Amygdala (tissue), 56 donors: ENCODE results near the gene SLC34A2.

Source experiments
- DNase-seq, 56 donors: peaks; one replicate each; lab custom pipeline; 2025; lab: John Stamatoyannopoulos, UW

Gene SLC34A2

GRCh38 chr4:25712611-25713010 is 57.0 kb downstream of the SLC34A2 start:
- DNase-seq, result no peak

- DNase-seq, result no peak
Observed at GRCh38 chr4:25713812-25714211, 58.2 kb downstream of the SLC34A2 start.

GRCh38 chr4:25722964-25723363 is 67.3 kb downstream of the SLC34A2 start:
- no peak for DNase-seq

GRCh38 chr4:25723409-25723808 is 67.8 kb downstream of the SLC34A2 start:
- DNase-seq, result no peak

- no peak for DNase-seq
Observed at GRCh38 chr4:25725870-25726269, 70.2 kb downstream of the SLC34A2 start.

GRCh38 chr4:25727711-25728493 is 72.3 kb downstream of the SLC34A2 start:
- DNase-seq, result no peak
